HG03439 (cell line): ENCODE results near the gene LTBP1.
"Not testable (repeated sequence)": the region's sequence is repeated elsewhere in the genome, so short reads cannot be mapped to it uniquely, and the experiment has no call there.

Experiments
- ATAC-seq: cut with Tn5 transposase; IDR thresholded peaks from one replicate; pipeline ENCODE4 v1.9.1; 2021; ENCODE audit warnings: mild to moderate bottlenecking, moderate library complexity; ENCODE audit not compliant: unreplicated experiment

Gene LTBP1

GRCh38 chr2:32946314-32947075 is at the start of gene LTBP1:
Gene LTBP1, plus strand, starts transcription at chr2:32946953. Its CDS starts 372 bp downstream, at chr2:32947325.
- peak; percentile 86 for ATAC-seq

DNA sequence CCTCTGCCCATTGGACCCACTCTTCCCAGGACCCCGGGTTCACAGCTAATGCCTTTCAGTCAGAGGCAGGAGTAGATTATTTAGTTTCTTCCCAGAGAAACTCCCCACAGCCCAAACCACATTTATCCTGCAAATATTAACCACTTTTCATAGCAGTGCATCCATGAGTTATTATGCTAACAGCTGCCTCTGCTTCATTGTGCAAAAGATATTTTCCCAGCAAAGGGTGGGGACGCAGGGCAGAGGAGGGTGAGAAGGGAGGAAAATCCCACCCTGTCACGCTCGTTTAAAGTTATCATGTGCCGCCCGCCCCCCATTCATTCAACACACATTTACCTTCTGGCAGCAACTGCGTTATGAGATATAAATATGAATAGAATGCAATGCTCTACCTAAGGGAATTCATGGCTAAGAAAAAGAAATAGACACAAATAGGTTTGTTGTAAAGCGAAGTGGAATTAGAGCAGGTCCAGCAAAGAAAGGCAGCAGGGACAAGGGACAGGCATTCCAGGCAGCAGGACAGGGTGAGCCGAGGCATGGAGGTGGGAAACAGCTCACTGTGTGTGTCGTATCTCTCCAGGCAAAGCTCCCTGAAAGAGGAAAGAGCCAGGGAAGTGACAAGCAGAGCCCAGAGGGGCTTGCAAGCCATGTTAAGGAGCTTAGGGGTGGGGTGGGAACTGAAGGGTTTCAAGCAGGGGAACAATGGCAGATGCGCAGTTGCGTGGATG is 46.3 kb upstream of the LTBP1 start:
- ATAC-seq: no peak

DNA sequence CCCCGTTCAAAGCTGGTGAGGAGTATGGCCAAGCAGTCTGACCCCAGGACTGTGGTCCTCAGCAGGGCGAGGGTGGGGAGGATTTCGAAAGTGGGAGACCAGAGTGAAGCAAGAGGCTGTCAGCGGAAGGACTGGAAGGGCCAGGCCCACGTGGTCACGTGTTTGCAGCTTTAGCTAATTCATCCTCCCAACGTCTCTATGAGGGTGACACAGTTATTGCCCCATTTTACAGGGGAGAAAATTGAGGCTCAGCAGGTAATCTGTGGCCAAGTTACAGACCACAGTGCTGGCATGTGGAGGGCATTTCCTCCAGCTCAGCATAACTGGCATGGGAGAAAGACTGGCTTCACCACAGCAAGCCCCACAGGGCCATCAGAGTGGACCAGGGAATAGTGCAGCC is 45.4 kb upstream of the LTBP1 start:
- no peak for ATAC-seq

- no peak for ATAC-seq
Measured at GRCh38 chr2:32902174-32902573, 44.6 kb upstream of the LTBP1 start.

DNA sequence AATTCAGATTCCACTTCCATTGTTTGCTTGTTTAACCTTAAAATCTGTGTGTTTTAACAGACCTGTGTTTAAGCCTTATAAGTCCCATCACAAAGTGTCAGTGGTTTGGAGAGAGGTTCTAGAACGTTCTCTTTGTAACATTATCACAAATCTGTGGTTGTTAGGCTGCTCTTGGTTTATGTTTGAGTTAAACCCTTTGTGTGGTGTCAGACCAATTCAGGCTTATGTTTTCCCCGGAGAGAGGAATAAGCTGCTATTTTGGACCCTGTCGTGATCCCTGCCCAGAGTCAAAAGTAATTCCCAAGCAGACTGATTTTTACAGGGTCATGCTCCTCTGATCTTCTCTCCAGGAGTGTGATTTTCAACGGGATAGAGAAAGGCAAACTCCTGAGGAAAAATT is 43.8 kb upstream of the LTBP1 start:
- ATAC-seq: no peak

DNA sequence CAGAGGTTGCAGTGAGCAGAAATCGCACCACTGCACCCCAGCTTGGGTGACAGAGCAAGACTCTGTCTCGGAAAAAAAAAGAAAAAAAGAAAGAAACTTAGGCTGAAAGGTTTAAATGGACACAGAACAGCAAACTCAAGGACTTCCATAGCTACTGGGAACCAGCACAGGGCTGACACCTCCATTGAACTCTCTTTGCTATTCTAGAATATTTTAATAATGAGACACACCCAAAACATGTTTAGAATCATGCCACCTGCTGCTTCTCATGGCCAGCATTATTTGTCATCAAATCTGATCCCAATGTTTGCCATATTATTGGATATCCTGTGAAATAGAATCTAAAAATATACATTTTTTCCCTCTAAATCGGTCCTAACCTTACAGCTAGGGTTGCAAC is 42.7 kb upstream of the LTBP1 start:
- no peak for ATAC-seq

- ATAC-seq: no peak
Measured at GRCh38 chr2:32904751-32905150, 42.0 kb upstream of the LTBP1 start.

- ATAC-seq: no peak
Measured at GRCh38 chr2:32905270-32905669, 41.5 kb upstream of the LTBP1 start.

DNA sequence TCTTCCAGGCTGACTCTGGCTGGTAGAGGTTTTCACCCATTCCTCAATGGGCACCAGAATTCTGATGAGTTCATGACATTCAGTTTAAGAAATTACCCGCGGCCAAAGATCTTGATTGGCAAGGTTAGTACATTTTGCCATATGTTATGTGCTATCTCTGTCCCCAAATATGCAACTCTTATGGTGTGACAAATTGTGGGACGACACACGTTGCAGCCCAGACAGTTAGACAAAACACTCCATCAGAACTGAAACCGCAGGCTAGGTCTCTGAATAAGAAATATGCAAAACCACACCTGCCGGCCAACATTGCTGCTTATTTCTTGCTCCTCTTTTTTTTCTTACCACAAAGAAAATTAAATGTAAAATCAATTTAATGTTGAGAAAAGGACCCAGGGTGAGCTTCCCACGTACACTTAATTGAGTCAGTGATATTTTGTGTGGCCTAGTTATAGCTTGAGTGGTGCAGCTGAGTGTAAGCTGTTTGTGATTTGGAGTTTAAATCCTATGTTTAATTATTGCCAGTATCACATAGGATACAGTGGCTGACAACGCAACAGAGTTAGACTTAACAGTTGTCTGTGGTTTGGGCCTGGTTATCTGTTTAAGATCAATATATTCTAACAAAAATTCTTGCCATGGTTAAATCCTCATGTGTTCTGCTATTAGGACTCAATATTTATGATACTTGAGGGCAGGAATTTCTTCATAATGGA is 35.7 kb upstream of the LTBP1 start:
- ATAC-seq: peak; percentile 89

DNA sequence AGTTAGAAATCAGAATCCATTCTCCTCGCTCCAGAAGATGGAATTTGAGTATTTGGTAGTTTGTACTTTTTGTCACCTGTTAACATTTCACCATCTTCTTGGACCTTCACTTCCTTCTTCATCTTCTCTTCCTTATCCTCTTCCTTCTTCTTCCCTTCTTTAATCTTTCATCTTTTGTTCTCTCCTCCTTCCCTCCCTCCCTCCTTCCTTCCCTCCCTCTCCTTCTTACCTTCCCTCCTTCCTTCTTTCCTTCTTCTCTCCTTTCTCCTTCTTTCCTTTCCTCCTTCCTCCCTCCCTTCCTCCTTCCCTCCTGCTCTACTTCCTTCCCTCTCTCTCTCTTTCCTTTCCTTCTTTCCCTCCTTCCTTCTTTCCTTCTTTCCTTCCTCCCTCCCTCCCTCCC is 31.1 kb upstream of the LTBP1 start:
- no peak for ATAC-seq

GRCh38 chr2:32918774-32919173 is 28.0 kb upstream of the LTBP1 start:
- no peak for ATAC-seq

DNA sequence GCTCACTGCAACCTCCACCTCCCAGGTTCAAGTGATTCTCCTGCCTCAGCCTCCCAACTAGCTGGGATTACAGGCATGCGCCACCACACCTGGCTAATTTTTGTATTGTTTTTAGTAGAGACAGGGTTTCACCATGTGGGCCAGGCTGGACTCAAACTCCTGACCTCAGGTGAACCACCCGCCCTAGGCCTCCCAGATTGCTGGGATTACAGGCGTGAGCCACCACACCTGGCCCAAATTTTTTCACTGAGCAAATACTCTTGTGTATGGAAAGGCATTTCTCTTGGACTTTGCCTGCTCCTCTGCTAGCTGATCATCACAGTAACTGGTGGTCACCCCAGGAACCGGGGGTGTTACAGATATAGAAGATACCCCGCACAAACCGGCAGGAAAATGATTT is 26.9 kb upstream of the LTBP1 start:
- ATAC-seq: not testable (repeated sequence)

DNA sequence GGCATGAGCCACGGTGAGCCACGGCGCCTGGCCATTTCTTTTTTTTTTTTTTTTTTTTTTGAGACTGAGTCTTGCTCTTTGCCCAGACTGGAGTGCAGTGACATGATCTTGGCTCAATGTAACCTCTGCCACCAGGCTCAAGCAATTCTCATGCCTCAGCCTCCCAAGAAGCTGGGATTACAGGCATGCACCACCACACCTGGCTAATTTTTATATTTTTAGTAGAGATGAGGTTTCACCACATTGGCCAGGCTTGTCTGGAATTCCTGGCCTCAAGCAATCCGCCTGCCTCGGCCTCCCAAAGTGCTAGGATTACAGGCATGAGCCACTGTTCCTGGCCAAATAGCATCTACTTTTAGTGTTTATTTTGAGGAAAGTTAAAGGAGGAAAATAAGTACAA is 25.3 kb upstream of the LTBP1 start:
- not testable (repeated sequence) for ATAC-seq

GRCh38 chr2:32922501-32922900 is 24.3 kb upstream of the LTBP1 start:
- no peak for ATAC-seq

DNA sequence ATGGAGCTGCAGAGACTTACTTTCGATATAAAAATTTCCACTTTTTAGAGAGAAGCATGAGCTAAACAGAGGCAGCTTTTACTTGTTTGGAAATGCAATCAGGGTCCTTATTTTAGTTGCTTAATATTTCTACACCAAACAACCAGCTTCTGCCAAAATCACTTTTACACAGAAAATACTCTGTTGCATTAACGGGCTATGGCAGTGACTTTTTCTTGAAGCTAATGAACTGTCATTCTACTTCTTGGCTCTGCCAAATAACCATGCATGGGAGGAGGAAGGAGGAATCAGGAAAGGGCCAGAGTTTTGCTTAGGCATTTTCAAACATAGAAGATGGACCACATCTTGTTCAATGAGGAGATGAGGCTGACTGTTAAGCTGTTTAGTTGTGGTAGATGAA is 23.6 kb upstream of the LTBP1 start:
- no peak for ATAC-seq

DNA sequence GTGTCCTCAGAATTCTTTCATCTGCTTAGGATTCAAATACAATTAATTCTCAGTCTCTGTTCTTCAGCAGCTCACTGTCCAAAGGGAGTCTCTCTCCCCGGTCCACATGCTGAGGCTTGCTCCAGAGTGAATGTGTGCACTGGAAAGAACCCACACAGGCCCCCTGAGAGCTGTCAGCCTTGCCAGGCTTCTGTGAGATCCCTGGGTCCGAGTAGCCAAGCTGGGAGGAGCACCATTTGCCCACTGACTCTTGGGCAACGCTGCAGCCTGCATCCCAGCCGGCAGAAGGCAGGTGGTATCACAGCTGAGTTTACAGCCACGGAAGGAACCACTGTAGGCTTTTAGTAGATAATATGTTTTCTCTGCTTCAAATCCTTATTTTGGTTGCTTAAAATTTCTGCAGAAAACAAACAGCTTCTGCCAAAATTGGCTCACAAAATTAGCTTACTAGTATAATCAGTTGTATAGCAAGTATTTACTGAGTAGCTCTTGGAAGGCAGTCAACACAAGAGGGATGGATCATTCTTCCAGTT is 21.4 kb upstream of the LTBP1 start:
- ATAC-seq: no peak

GRCh38 chr2:32925976-32926707 is 20.6 kb upstream of the LTBP1 start:
- no peak for ATAC-seq

DNA sequence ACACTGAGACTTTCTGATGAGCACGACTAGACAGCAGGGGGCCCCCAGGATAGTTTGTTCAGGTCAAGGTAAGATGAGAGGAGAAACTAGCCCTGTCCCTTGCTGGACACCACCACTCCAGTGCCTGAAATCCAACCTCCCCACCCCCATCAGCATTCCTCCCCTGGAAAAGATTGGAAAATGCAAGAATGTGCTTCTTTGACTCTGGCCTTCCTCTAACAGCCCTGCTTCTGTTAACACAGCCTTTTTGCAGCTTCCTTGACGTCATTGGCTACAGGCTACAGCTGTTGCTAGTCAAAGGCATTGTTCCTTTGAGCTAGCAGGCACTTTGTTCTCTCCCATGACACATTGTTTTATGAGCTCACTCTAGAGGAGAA is 20.1 kb upstream of the LTBP1 start:
- no peak for ATAC-seq

GRCh38 chr2:32930436-32930835 is 16.3 kb upstream of the LTBP1 start:
- ATAC-seq: no peak

- ATAC-seq: no peak
Measured at GRCh38 chr2:32931519-32931918, 15.2 kb upstream of the LTBP1 start.
